Mesodermal cell (in vitro differentiated cells): ENCODE results near the gene BASP1.

ENCODE experiments used
- H3K27ac ChIP-seq: 2 replicates; pipeline ENCODE4 v1.7.0; 2013; ENCODE audit warnings: mild to moderate bottlenecking, low read depth, low read length, moderate library complexity; ENCODE audit not compliant: severe bottlenecking
- H3K36me3 ChIP-seq: 2 replicates; pipeline ENCODE4 v1.7.1; 2013; ENCODE audit warnings: mild to moderate bottlenecking, low read length, moderate library complexity; ENCODE audit not compliant: control insufficient read depth, insufficient read depth
- H3K4me1 ChIP-seq: one replicate; pipeline ENCODE4 v1.7.1; 2013; ENCODE audit warnings: mild to moderate bottlenecking, low read length; ENCODE audit not compliant: insufficient read depth, control insufficient read depth, poor library complexity, severe bottlenecking
- H3K4me3 ChIP-seq: 2 replicates; pipeline ENCODE4 v1.7.0; 2013; ENCODE audit warnings: low read length, control low read depth, mild to moderate bottlenecking; ENCODE audit not compliant: insufficient read depth, poor library complexity, severe bottlenecking; ENCODE audit errors: extremely low read depth
- H3K9me3 ChIP-seq: 2 replicates; pipeline ENCODE4 v1.7.1; 2013; ENCODE audit warnings: mild to moderate bottlenecking, low read length, moderate library complexity; ENCODE audit not compliant: control insufficient read depth
- WGBS, 2 experiments: methylation state at CpG; one replicate each; pipeline ENCODE4 v1.1.5; 2013; ENCODE audit warnings: missing lambda C conversion rate in 2 of 2; ENCODE audit not compliant: insufficient coverage in 2 of 2; 5-methylcytosine and 5-hydroxymethylcytosine counted together

BASP1 gene

GRCh38 chr5:17182981-17183380, 34.5 kb upstream of the BASP1 start:
- Histone ChIP-seq H3K9me3 (peaks cover 3% of the 10 kb centered on the region), H3K27ac (no peak overlapping the region), H3K36me3 (no peaks in the 10 kb centered on the region), H3K4me1 (peaks cover 78% of the 10 kb centered on the region), H3K4me3 (no peak overlapping the region)
- WGBS, 2 experiments: 100% methylated on average over 1 of the region's 1 CpG; no CpG with 5 or more reads in 1 of the 2 experiments

GRCh38 chr5:17183831-17184230, 33.6 kb upstream of the BASP1 start:
- Histone ChIP-seq H3K36me3 (no peaks in the 10 kb centered on the region), H3K4me1 (peaks cover 71% of the 10 kb centered on the region), H3K4me3 (no peak overlapping the region), H3K27ac (no peak overlapping the region), H3K9me3 (peaks cover 3% of the 10 kb centered on the region)
- 92 to 93% methylated on average over 5 of the region's 7 CpGs for WGBS, 2 experiments

GRCh38 chr5:17184588-17184987, 32.8 kb upstream of the BASP1 start:
- H3K36me3 ChIP-seq: no peaks in the 10 kb centered on the region
- WGBS, 2 experiments: 80 to 86% methylated on average over 1 of the region's 1 CpG
- H3K4me3 ChIP-seq: no peak overlapping the region
- H3K27ac ChIP-seq: no peak overlapping the region
- H3K4me1 ChIP-seq: peaks cover 70% of the 10 kb centered on the region
- peaks cover 3% of the 10 kb centered on the region for H3K9me3 ChIP-seq

GRCh38 chr5:17185349-17185748, 32.1 kb upstream of the BASP1 start:
- peaks cover 68% of the 10 kb centered on the region for H3K4me1 ChIP-seq
- WGBS, 2 experiments: no CpG with 5 or more reads among the region's 3 CpGs
- H3K27ac ChIP-seq: no peak overlapping the region

GRCh38 chr5:17185773-17186172, 31.7 kb upstream of the BASP1 start:
- Histone ChIP-seq H3K9me3 (peaks cover 3% of the 10 kb centered on the region), H3K4me1 (peaks cover 64% of the 10 kb centered on the region), H3K27ac (peak overlapping the region; percentile 31), H3K36me3 (no peaks in the 10 kb centered on the region), H3K4me3 (no peak overlapping the region)
- 95 to 100% methylated on average over 3 of the region's 3 CpGs for WGBS, 2 experiments

More at GRCh38 chr5:17185349-17185748, 32.1 kb upstream of the BASP1 start:
- Histone ChIP-seq H3K36me3 (no peaks in the 10 kb centered on the region), H3K9me3 (peaks cover 3% of the 10 kb centered on the region), H3K4me3 (no peak overlapping the region)

- H3K9me3 ChIP-seq: peaks cover 3% of the 10 kb centered on the region
- H3K27ac ChIP-seq: peak overlapping the region; percentile 31
- no peaks in the 10 kb centered on the region for H3K36me3 ChIP-seq
- H3K4me1 ChIP-seq: peaks cover 67% of the 10 kb centered on the region
- no peak overlapping the region for H3K4me3 ChIP-seq
- WGBS, 2 experiments: 91 to 98% methylated on average over 2 to 4 of the region's 4 CpGs
Measured at GRCh38 chr5:17186256-17186655, 31.2 kb upstream of the BASP1 start.

GRCh38 chr5:17187011-17187785, 30.2 kb upstream of the BASP1 start:
- no peaks in the 10 kb centered on the region for H3K36me3 ChIP-seq
- H3K9me3 ChIP-seq: no peaks in the 10 kb centered on the region
- no peak overlapping the region for H3K4me3 ChIP-seq
- peaks cover 66% of the 10 kb centered on the region for H3K4me1 ChIP-seq
- no peak overlapping the region for H3K27ac ChIP-seq
- WGBS, 2 experiments: 94 to 98% methylated on average over 3 to 4 of the region's 7 CpGs

GRCh38 chr5:17187786-17188170, 29.7 kb upstream of the BASP1 start:
- 96% methylated on average over 5 to 6 of the region's 6 CpGs for WGBS, 2 experiments
- Histone ChIP-seq H3K36me3 (no peaks in the 10 kb centered on the region), H3K4me3 (no peak overlapping the region), H3K9me3 (no peaks in the 10 kb centered on the region), H3K27ac (no peak overlapping the region), H3K4me1 (peaks cover 66% of the 10 kb centered on the region)

GRCh38 chr5:17189381-17190036, 27.9 kb upstream of the BASP1 start:
- Histone ChIP-seq H3K9me3 (no peaks in the 10 kb centered on the region), H3K36me3 (no peaks in the 10 kb centered on the region), H3K4me1 (peaks cover 58% of the 10 kb centered on the region), H3K27ac (peak overlapping the region; percentile 70), H3K4me3 (no peak overlapping the region)
- WGBS, 2 experiments: 31 to 48% methylated on average over 9 to 10 of the region's 13 CpGs

- Histone ChIP-seq H3K36me3 (no peaks in the 10 kb centered on the region), H3K27ac (peak overlapping the region; percentile 70), H3K4me3 (no peak overlapping the region), H3K4me1 (peaks cover 50% of the 10 kb centered on the region), H3K9me3 (no peaks in the 10 kb centered on the region)
- 16 to 33% methylated on average over 2 to 3 of the region's 4 CpGs for WGBS, 2 experiments
Measured at GRCh38 chr5:17190242-17190778, 27.1 kb upstream of the BASP1 start.
